ENCODE measurements around the gene TRPC4AP. TPM values are rescaled to one million over a fixed set of nuclear protein-coding genes. Genes with fewer than 3 reads are reported as not detected.
"Not testable (repeated sequence)": the region's sequence is repeated elsewhere in the genome, so short reads cannot be mapped to it uniquely, and the experiment has no call there.

The TRPC4AP gene
- total RNA-seq, 1 donor from 2014 or later: 67.6 TPM

- peaks cover 14% of the 10 kb centered on the region for H3K4me1 ChIP-seq
- ATAC-seq (no peak), DNase-seq (no peak)
- no peak for TF ChIP-seq CTCF (IDR thresholded peaks at IDR 0.05)
- no peaks in the 10 kb centered on the region for H3K27me3 ChIP-seq
- H3K4me3 ChIP-seq: no peak overlapping the region
- H3K36me3 ChIP-seq: no peaks in the 10 kb centered on the region
- intact Hi-C loops (cut with DNase I): no loop called here
- no peaks in the 10 kb centered on the region for H3K9me3 ChIP-seq
- H3K27ac ChIP-seq: no peak overlapping the region
Measured at GRCh38 chr20:35085477-35086225, 7.0 kb downstream of the TRPC4AP start.

- DNase-seq (no peak), ATAC-seq (no peak)
- Histone ChIP-seq H3K36me3 (no peaks in the 10 kb centered on the region), H3K4me3 (no peak overlapping the region), H3K27ac (no peak overlapping the region), H3K9me3 (no peaks in the 10 kb centered on the region), H3K27me3 (no peaks in the 10 kb centered on the region), H3K4me1 (peaks cover 11% of the 10 kb centered on the region)
- TF ChIP-seq CTCF (IDR thresholded peaks at IDR 0.05): no peak
- intact Hi-C loops (cut with DNase I): no loop called here
Measured at GRCh38 chr20:35084998-35085397, 7.6 kb downstream of the TRPC4AP start.

- DNase-seq; H3K27me3 ChIP-seq; H3K4me1 ChIP-seq; intact Hi-C loops (cut with DNase I); H3K9me3 ChIP-seq; H3K27ac ChIP-seq; H3K4me3 ChIP-seq; ATAC-seq: not testable (repeated sequence)
- peaks cover 21% of the 10 kb centered on the region for H3K36me3 ChIP-seq
Measured at GRCh38 chr20:35080348-35080642, 12.3 kb downstream of the TRPC4AP start.

GRCh38 chr20:35079472-35080347 lies 12.9 kb downstream of the TRPC4AP start:
- Histone ChIP-seq H3K36me3 (peaks cover 21% of the 10 kb centered on the region), H3K27me3 (no peaks in the 10 kb centered on the region)
- ATAC-seq: no peak

GRCh38 chr20:35077872-35078271 lies 14.7 kb downstream of the TRPC4AP start:
- DNase-seq (no peak), ATAC-seq (peak; percentile 87)
- Histone ChIP-seq H3K36me3 (peaks cover 21% of the 10 kb centered on the region), H3K9me3 (no peaks in the 10 kb centered on the region), H3K4me1 (no peaks in the 10 kb centered on the region), H3K27me3 (no peaks in the 10 kb centered on the region), H3K27ac (no peak overlapping the region), H3K4me3 (no peak overlapping the region)
- TF ChIP-seq CTCF (IDR thresholded peaks at IDR 0.05): no peak
- intact Hi-C loops (cut with DNase I): no loop called here

More at GRCh38 chr20:35079472-35080347, 12.9 kb downstream of the TRPC4AP start:
- Histone ChIP-seq H3K27ac (no peak overlapping the region), H3K4me1 (no peaks in the 10 kb centered on the region), H3K9me3 (no peaks in the 10 kb centered on the region), H3K4me3 (no peak overlapping the region)
- intact Hi-C loops (cut with DNase I): no loop called here
- no peak for TF ChIP-seq CTCF (IDR thresholded peaks at IDR 0.05)
- DNase-seq: no peak

- H3K27me3 ChIP-seq: no peaks in the 10 kb centered on the region
- H3K27ac ChIP-seq: no peak overlapping the region
- peaks cover 21% of the 10 kb centered on the region for H3K36me3 ChIP-seq
- DNase-seq (no peak), ATAC-seq (no peak)
- no peak for TF ChIP-seq CTCF (IDR thresholded peaks at IDR 0.05)
- intact Hi-C loops (cut with DNase I): no loop called here
- no peaks in the 10 kb centered on the region for H3K4me1 ChIP-seq
- no peaks in the 10 kb centered on the region for H3K9me3 ChIP-seq
- H3K4me3 ChIP-seq: no peak overlapping the region
Measured at GRCh38 chr20:35077341-35077740, 15.3 kb downstream of the TRPC4AP start.

GRCh38 chr20:35071436-35072153 lies 21.0 kb downstream of the TRPC4AP start:
- H3K9me3 ChIP-seq; ATAC-seq; H3K27me3 ChIP-seq; H3K27ac ChIP-seq; H3K4me1 ChIP-seq; intact Hi-C loops (cut with DNase I); H3K4me3 ChIP-seq; DNase-seq: not testable (repeated sequence)
- H3K36me3 ChIP-seq: peaks cover 24% of the 10 kb centered on the region

All from upper lobe of right lung (tissue), 1 donor.